ENCODE data around the gene EVA1C.

EVA1C gene

DNA sequence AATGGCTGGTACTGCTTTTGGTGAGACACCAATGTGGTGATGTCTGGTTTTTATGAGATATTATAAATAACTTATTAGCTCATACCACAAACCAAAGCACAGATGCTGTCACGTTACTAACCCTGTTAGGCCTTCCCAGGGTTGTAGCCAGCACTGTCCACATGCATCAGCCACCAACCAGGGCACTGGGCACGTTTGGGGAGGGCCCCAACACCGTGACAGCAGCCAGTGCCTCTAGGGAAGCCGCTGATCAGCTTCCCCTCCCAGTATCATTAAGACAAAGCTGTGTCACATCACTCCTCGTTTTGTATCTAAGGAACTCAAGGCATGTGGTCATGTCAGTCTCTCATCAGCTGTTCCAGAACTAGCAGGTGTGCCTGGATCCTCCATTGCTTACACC is 33.5 kb upstream of the EVA1C start:
- Histone ChIP-seq H3K4me2 (ENCODE audit: low read length) (no peak overlapping the region), H3K36me3 (replicated peaks; ENCODE audit: low read depth, low read length) (peaks cover 38% of the 10 kb centered on the region), H3K9ac (ENCODE audit: low read length) (no peak overlapping the region), H3K79me2 (ENCODE audit: low read length) (peaks cover 47% of the 10 kb centered on the region), H3K27me3 (ENCODE audit: low read depth, low read length) (no peaks in the 10 kb centered on the region), H2AFZ (ENCODE audit: low read depth, low read length) (no peak overlapping the region), H3K4me3 (ENCODE audit: low read length) (no peak overlapping the region), H3K9me3 (ENCODE audit: insufficient read depth, low read length) (no peaks in the 10 kb centered on the region), H3K4me1 (ENCODE audit: low read length) (no peaks in the 10 kb centered on the region), H4K20me1 (ENCODE audit: insufficient read depth, low read length) (no peaks in the 10 kb centered on the region), H3K27ac (ENCODE audit: low read length) (no peak overlapping the region)
- TF ChIP-seq, protein P1, sequence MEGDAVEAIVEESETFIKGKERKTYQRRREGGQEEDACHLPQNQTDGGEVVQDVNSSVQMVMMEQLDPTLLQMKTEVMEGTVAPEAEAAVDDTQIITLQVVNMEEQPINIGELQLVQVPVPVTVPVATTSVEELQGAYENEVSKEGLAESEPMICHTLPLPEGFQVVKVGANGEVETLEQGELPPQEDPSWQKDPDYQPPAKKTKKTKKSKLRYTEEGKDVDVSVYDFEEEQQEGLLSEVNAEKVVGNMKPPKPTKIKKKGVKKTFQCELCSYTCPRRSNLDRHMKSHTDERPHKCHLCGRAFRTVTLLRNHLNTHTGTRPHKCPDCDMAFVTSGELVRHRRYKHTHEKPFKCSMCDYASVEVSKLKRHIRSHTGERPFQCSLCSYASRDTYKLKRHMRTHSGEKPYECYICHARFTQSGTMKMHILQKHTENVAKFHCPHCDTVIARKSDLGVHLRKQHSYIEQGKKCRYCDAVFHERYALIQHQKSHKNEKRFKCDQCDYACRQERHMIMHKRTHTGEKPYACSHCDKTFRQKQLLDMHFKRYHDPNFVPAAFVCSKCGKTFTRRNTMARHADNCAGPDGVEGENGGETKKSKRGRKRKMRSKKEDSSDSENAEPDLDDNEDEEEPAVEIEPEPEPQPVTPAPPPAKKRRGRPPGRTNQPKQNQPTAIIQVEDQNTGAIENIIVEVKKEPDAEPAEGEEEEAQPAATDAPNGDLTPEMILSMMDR (IDR thresholded peaks at IDR 0.05; ENCODE audit: low read depth, low read length) = no peak
- TF ChIP-seq EZH2phosphoT487 (IDR thresholded peaks at IDR 0.05; ENCODE audit: low read depth) = no peak

DNA sequence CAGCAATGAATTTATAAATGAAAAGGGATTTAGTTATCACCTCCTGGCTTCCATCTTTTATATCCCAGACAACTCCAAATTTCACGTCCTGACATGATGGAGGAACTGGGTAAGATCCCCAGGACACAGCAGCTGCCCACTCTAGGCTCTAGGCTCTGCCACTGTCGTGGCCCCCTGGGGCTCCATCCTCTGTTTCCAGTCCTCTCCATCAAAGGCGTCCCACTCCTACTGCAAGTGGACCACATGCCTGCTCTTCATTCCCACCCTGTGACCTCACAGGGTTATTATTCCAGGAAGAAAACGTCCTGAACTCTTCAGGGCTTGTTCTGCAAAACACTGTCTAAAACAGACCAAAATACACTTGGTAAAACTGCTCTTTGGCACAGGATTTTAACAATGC is 31.6 kb upstream of the EVA1C start:
- Histone ChIP-seq H4K20me1 (ENCODE audit: insufficient read depth, low read length) (no peaks in the 10 kb centered on the region), H2AFZ (ENCODE audit: low read depth, low read length) (no peak overlapping the region), H3K27ac (ENCODE audit: low read length) (no peak overlapping the region), H3K36me3 (replicated peaks; ENCODE audit: low read depth, low read length) (peaks cover 41% of the 10 kb centered on the region), H3K9me3 (ENCODE audit: insufficient read depth, low read length) (no peaks in the 10 kb centered on the region), H3K4me2 (ENCODE audit: low read length) (no peak overlapping the region), H3K9ac (ENCODE audit: low read length) (no peak overlapping the region), H3K4me3 (ENCODE audit: low read length) (no peak overlapping the region), H3K27me3 (ENCODE audit: low read depth, low read length) (no peaks in the 10 kb centered on the region), H3K79me2 (ENCODE audit: low read length) (peaks cover 64% of the 10 kb centered on the region), H3K4me1 (ENCODE audit: low read length) (no peaks in the 10 kb centered on the region)
- TF ChIP-seq EZH2phosphoT487 (IDR thresholded peaks at IDR 0.05; ENCODE audit: low read depth) = no peak
- TF ChIP-seq, protein P1 (IDR thresholded peaks at IDR 0.05; ENCODE audit: low read depth, low read length) = no peak

DNA sequence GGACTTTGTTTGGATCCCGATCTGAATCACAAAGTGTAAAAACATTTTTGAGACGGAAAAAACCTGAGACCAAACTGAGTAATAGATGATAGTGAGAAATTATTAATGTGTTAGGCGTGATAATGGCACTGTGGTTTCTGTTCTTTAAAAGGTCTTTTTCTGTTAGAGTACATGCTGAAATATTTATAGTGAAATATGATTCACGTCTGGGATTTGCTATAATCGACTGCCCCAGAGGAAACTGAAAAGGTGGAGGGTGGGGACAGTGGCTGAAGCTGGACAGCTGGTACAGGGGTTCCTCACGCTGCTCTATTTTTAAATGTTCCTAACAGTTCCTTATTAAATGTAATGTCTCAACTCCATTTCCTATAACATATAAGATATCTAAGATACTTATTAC is 30.9 kb upstream of the EVA1C start:
- Histone ChIP-seq H3K9me3 (ENCODE audit: insufficient read depth, low read length) (no peaks in the 10 kb centered on the region), H3K79me2 (ENCODE audit: low read length) (peaks cover 70% of the 10 kb centered on the region), H3K4me2 (ENCODE audit: low read length) (no peak overlapping the region), H3K36me3 (replicated peaks; ENCODE audit: low read depth, low read length) (peaks cover 38% of the 10 kb centered on the region), H3K4me1 (ENCODE audit: low read length) (no peaks in the 10 kb centered on the region), H3K27ac (ENCODE audit: low read length) (no peak overlapping the region), H3K4me3 (ENCODE audit: low read length) (no peak overlapping the region), H4K20me1 (ENCODE audit: insufficient read depth, low read length) (peaks cover 3% of the 10 kb centered on the region; the same call in 1 of the 2 replicates), H2AFZ (ENCODE audit: low read depth, low read length) (no peak overlapping the region), H3K9ac (ENCODE audit: low read length) (no peak overlapping the region), H3K27me3 (ENCODE audit: low read depth, low read length) (no peaks in the 10 kb centered on the region)
- no peak for TF ChIP-seq EZH2phosphoT487 (IDR thresholded peaks at IDR 0.05; ENCODE audit: low read depth)
- TF ChIP-seq, protein P1 (IDR thresholded peaks at IDR 0.05; ENCODE audit: low read depth, low read length) = no peak

DNA sequence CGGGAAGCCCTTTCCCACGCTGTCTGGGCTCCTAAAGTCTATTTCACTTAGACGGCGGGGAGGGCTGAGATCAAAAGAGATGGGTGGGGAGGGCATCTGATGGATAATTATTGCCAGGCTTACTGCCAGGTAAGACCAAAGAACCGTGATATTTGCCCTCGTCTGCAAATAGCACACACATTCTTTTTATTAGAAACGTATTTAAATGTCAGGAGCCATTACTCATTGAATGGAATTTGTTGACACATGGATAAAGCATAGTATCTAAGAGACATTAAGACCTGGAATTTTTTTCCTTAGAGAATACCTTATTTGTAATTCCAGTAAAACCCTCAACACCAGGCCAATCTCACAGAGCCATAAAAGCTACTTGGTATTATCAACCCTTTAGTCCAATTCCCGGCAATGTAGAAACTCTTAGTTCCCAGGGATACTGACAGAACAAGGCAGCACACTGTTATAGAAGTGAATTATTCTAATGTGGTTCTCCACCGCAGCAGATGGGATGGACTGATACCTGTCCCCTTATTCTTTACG is 30.3 kb upstream of the EVA1C start:
- H3K9me3 ChIP-seq (ENCODE audit: insufficient read depth, low read length) = no peaks in the 10 kb centered on the region
- no peaks in the 10 kb centered on the region for H3K4me1 ChIP-seq (ENCODE audit: low read length)
- no peak overlapping the region for H3K4me2 ChIP-seq (ENCODE audit: low read length)
- peaks cover 76% of the 10 kb centered on the region for H3K79me2 ChIP-seq (ENCODE audit: low read length)
- peaks cover 8% of the 10 kb centered on the region; the same call in 1 of the 2 replicates for H4K20me1 ChIP-seq (ENCODE audit: insufficient read depth, low read length)
- TF ChIP-seq EZH2phosphoT487 (IDR thresholded peaks at IDR 0.05; ENCODE audit: low read depth) = no peak
- TF ChIP-seq, protein P1 (IDR thresholded peaks at IDR 0.05; ENCODE audit: low read depth, low read length) = no peak
- no peak overlapping the region for H3K4me3 ChIP-seq (ENCODE audit: low read length)
- H2AFZ ChIP-seq (ENCODE audit: low read depth, low read length) = no peak overlapping the region
- peaks cover 38% of the 10 kb centered on the region for H3K36me3 ChIP-seq (replicated peaks; ENCODE audit: low read depth, low read length)
- no peaks in the 10 kb centered on the region for H3K27me3 ChIP-seq (ENCODE audit: low read depth, low read length)
- no peak overlapping the region for H3K9ac ChIP-seq (ENCODE audit: low read length)
- no peak overlapping the region for H3K27ac ChIP-seq (ENCODE audit: low read length)

All from OCI-LY3 (cell line).